ENCODE data around the gene NCL.
"Not testable (repeated sequence)": the region's sequence is repeated elsewhere in the genome, so short reads cannot be mapped to it uniquely, and the experiment has no call there.

The NCL gene

GRCh38 chr2:231408304-231408703 lies 56.0 kb downstream of the NCL start:
- not testable (repeated sequence) for H3K4me3 ChIP-seq (ENCODE audit: low read depth, low read length)

DNA sequence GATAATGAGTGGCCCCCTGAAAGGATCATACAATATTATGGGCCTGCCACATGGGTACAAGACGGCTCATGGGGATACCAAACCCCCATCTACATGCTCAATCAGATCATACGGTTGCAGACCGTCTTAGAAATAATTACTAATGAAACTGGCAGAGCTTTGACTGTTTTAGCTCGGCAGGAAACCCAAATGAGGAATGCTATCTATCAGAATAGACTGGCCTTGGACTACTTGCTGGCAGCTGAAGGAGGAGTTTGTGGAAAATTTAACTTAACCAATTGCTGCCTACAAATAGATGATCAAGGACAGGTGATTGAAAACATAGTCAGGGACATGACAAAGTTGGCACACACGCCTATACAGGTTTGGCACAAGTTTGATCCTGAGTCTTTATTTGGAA lies 56.6 kb downstream of the NCL start:
- H3K4me3 ChIP-seq (ENCODE audit: low read depth, low read length), result not testable (repeated sequence)

- H3K4me3 ChIP-seq (ENCODE audit: low read depth, low read length), result not testable (repeated sequence)
These were observed 58.5 kb downstream of the NCL start for GRCh38 chr2:231405601-231406367.

- not testable (repeated sequence) for H3K4me3 ChIP-seq (ENCODE audit: low read depth, low read length)
These were observed 60.1 kb downstream of the NCL start for GRCh38 chr2:231404183-231404578.

Measured in iPS-11a (cell line).